GM18502 (cell line): Measurements from ENCODE around the gene SAMD4B.
A peak's percentile ranks its signal among the peaks of the same experiment; 100 is the strongest.

Experiments used
- ATAC-seq: cut with Tn5 transposase; IDR thresholded peaks from one replicate; pipeline ENCODE4 v1.9.1; 2021; ENCODE audit warnings: mild to moderate bottlenecking; ENCODE audit not compliant: unreplicated experiment, poor library complexity

The SAMD4B gene

GRCh38 chr19:39386557-39386956 is 44.3 kb downstream of the SAMD4B start:
- no peak for ATAC-seq

GRCh38 chr19:39388657-39389056 is 46.4 kb downstream of the SAMD4B start:
- ATAC-seq, result no peak

- ATAC-seq, result no peak
These were observed 47.6 kb downstream of the SAMD4B start for GRCh38 chr19:39389631-39390414.

GRCh38 chr19:39390451-39390750 is 48.2 kb downstream of the SAMD4B start:
- no peak for ATAC-seq

GRCh38 chr19:39390751-39391437 is 48.7 kb downstream of the SAMD4B start, which contains the start of the genes MED29 and PAF1:
Gene MED29 (plus strand): TSS chr19:39391378. CDS start chr19:39391423, 45 bp downstream.
Gene PAF1 (minus strand): TSS chr19:39391106. CDS start chr19:39390864, 242 bp downstream.
- ATAC-seq, result peak; percentile 90

GRCh38 chr19:39397360-39398296 is 55.4 kb downstream of the SAMD4B start:
- ATAC-seq, result no peak

GRCh38 chr19:39398297-39398864 is 56.2 kb downstream of the SAMD4B start:
- ATAC-seq, result no peak

GRCh38 chr19:39399668-39400050 is 57.4 kb downstream of the SAMD4B start:
- ATAC-seq, result no peak

GRCh38 chr19:39400061-39400460 is 57.8 kb downstream of the SAMD4B start:
- no peak for ATAC-seq

- no peak for ATAC-seq
These were observed 58.9 kb downstream of the SAMD4B start for GRCh38 chr19:39401070-39401548.

GRCh38 chr19:39401549-39402345 is 59.5 kb downstream of the SAMD4B start:
- no peak for ATAC-seq

- no peak for ATAC-seq
These were observed 60.4 kb downstream of the SAMD4B start for GRCh38 chr19:39402346-39403300.

- peak; percentile 28 for ATAC-seq
These were observed 61.4 kb downstream of the SAMD4B start for GRCh38 chr19:39403331-39404312.

GRCh38 chr19:39405261-39405957 is 63.2 kb downstream of the SAMD4B start:
- no peak for ATAC-seq

- ATAC-seq, result no peak
These were observed 63.9 kb downstream of the SAMD4B start for GRCh38 chr19:39405958-39406655.
